Neural cell (in vitro differentiated cells): ENCODE results near the gene XBP1.

Experiments used
- EP300 ChIP-seq: fragments of 450-650 bp; conservative IDR thresholded peaks from 2 replicates; pipeline ENCODE4 v1.6.1; 2014; ENCODE audit warnings: antibody characterized with exemption, mild to moderate bottlenecking, moderate library complexity; ENCODE audit not compliant: poor library complexity, severe bottlenecking
- EZH2 ChIP-seq: fragments of 200-600, 300-800 bp; shearing (Covaris generic), sonication (generic); IDR thresholded peaks from 2 replicates; pipeline ENCODE4 v1.6.1; 2014; ENCODE audit warnings: antibody characterized with exemption, low read length, borderline replicate concordance, mild to moderate bottlenecking; ENCODE audit not compliant: insufficient read depth, poor library complexity, severe bottlenecking
- REST ChIP-seq: IDR thresholded peaks from 2 replicates; pipeline ENCODE4 v1.6.1; 2012; ENCODE audit warnings: borderline replicate concordance
- SMC3 ChIP-seq: fragments of 450-650 bp; conservative IDR thresholded peaks from 2 replicates; pipeline ENCODE4 v1.6.1; 2014; ENCODE audit warnings: antibody characterized with exemption, mild to moderate bottlenecking, moderate library complexity; ENCODE audit not compliant: poor library complexity
- TF ChIP-seq, protein P1 (sequence below): fragments of 450-650 bp; IDR thresholded peaks from 2 replicates; pipeline ENCODE4 v1.5.1; 2014; ENCODE audit warnings: antibody characterized with exemption, mild to moderate bottlenecking, moderate library complexity; ENCODE audit not compliant: poor library complexity, severe bottlenecking

- TF ChIP-seq, protein P1, sequence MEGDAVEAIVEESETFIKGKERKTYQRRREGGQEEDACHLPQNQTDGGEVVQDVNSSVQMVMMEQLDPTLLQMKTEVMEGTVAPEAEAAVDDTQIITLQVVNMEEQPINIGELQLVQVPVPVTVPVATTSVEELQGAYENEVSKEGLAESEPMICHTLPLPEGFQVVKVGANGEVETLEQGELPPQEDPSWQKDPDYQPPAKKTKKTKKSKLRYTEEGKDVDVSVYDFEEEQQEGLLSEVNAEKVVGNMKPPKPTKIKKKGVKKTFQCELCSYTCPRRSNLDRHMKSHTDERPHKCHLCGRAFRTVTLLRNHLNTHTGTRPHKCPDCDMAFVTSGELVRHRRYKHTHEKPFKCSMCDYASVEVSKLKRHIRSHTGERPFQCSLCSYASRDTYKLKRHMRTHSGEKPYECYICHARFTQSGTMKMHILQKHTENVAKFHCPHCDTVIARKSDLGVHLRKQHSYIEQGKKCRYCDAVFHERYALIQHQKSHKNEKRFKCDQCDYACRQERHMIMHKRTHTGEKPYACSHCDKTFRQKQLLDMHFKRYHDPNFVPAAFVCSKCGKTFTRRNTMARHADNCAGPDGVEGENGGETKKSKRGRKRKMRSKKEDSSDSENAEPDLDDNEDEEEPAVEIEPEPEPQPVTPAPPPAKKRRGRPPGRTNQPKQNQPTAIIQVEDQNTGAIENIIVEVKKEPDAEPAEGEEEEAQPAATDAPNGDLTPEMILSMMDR: no peak
- TF ChIP-seq EZH2 (no peak), REST (no peak), SMC3 (no peak), EP300 (no peak)
Observed at GRCh38 chr22:28750471-28750881, 49.9 kb downstream of the XBP1 start.
